ENCODE data around the gene TM4SF4. TPM values are rescaled to one million over a fixed set of nuclear protein-coding genes. Genes with fewer than 3 reads are reported as not detected.

Gene TM4SF4
- total RNA-seq, 4 donors from 2014 or later: 1.3 to 3.2 (median 2.2) TPM; not detected in 1

DNA sequence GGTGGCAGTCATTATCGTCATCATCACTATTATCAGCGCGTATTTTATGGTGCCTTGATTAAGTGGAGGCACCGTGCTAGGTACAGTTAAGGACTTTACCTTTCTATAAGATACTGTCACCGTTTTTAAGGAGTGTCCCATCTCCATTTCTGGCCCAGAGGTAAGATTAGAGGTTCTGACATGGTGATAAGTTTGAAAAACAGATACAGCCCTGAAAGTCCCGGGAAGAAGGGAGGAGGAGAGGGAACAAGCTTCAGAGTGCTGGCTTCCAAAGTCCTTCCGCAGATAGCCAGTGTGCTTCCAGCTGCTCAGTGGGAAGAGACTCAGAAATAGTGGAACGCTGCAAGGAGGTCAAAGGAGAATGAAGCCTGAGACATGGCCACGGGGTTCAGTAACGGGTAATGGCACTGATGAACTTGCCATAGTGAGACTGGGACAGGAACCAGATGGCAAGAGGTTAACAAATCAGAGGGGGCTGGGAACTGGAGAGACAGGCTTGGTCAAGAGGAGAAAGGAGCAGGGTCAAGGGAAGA is 9.1 kb upstream of the TM4SF4 start:
- no peak overlapping the region for H3K27ac ChIP-seq
- H3K9me3 ChIP-seq: no peaks in the 10 kb centered on the region
- 70 to 76% methylated on average over 6 of the region's 10 CpGs for WGBS, 2 donors (ENCODE audit: low coverage in 1 of 2)
- H3K4me1 ChIP-seq: peaks cover 0 to 3% (median 0%) of the 10 kb centered on the region in 3 donors
- TF ChIP-seq CTCF (IDR thresholded peaks at IDR 0.05) (no peak), POLR2AphosphoS5 (IDR thresholded peaks at IDR 0.05) (no peak), POLR2A (IDR thresholded peaks at IDR 0.05) (no peak), EP300 (IDR thresholded peaks at IDR 0.05) (no peak)
- no peaks in the 10 kb centered on the region for H3K36me3 ChIP-seq
- H3K27me3 ChIP-seq: no peaks in the 10 kb centered on the region
- no peak for ATAC-seq
- H3K4me3 ChIP-seq: no peak overlapping the region

- H3K27ac ChIP-seq: no peak overlapping the region
- 53 to 80% methylated on average over 3 to 4 of the region's 4 CpGs for WGBS, 2 donors (ENCODE audit: low coverage in 1 of 2)
- no peak overlapping the region for H3K4me3 ChIP-seq
- no peak for TF ChIP-seq EP300 (IDR thresholded peaks at IDR 0.05)
- no peak for TF ChIP-seq POLR2A (IDR thresholded peaks at IDR 0.05)
- no peak for TF ChIP-seq POLR2AphosphoS5 (IDR thresholded peaks at IDR 0.05)
- no peak for TF ChIP-seq CTCF (IDR thresholded peaks at IDR 0.05)
- H3K4me1 ChIP-seq: no peaks in the 10 kb centered on the region
- H3K9me3 ChIP-seq: no peaks in the 10 kb centered on the region
- peak; percentile 64 for ATAC-seq
- H3K27me3 ChIP-seq: no peaks in the 10 kb centered on the region
- H3K36me3 ChIP-seq: no peaks in the 10 kb centered on the region
Measured at GRCh38 chr3:149466192-149466591, 8.3 kb upstream of the TM4SF4 start.

- whole genome bisulfite sequencing, 2 donors (ENCODE audit: low coverage in 1 of 2): 92 to 95% methylated on average over 2 of the region's 2 CpGs
- no peak overlapping the region for H3K4me3 ChIP-seq
- no peaks in the 10 kb centered on the region for H3K27me3 ChIP-seq
- H3K27ac ChIP-seq: no peak overlapping the region
- H3K36me3 ChIP-seq: no peaks in the 10 kb centered on the region
- no peak for ATAC-seq
- TF ChIP-seq POLR2AphosphoS5 (IDR thresholded peaks at IDR 0.05): no peak
- TF ChIP-seq POLR2A (IDR thresholded peaks at IDR 0.05): no peak
- TF ChIP-seq EP300 (IDR thresholded peaks at IDR 0.05): no peak
- TF ChIP-seq CTCF (IDR thresholded peaks at IDR 0.05): no peak
- H3K4me1 ChIP-seq: peaks cover 6 to 9% (median 6%) of the 10 kb centered on the region in 3 donors
- no peaks in the 10 kb centered on the region for H3K9me3 ChIP-seq
Measured at GRCh38 chr3:149468504-149469212, 5.8 kb upstream of the TM4SF4 start.

DNA sequence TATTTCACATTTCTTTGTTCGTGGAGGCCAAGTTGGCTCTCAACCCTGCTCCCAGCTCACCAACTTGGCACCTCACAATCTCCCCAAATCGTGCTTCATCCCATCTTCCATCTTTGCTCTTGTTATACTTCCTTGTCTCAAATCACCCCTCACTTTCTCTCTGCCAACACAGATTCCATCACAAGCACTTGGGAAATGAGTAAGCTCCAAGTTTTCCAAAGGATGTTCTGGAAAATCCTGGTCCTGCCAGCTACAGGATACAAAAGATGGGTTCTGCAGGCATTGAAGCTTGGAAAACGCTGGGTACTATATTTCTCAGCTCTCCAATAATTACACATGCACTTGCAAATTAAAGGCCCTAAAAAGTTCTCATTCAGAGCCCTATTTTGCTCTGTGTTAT is 4.1 kb upstream of the TM4SF4 start:
- TF ChIP-seq EP300 (IDR thresholded peaks at IDR 0.05) (no peak), POLR2AphosphoS5 (IDR thresholded peaks at IDR 0.05) (no peak), CTCF (IDR thresholded peaks at IDR 0.05) (no peak), POLR2A (IDR thresholded peaks at IDR 0.05) (no peak)
- WGBS, 2 donors (ENCODE audit: low coverage in 1 of 2): 46 to 56% methylated on average over 3 of the region's 3 CpGs
- H3K4me3 ChIP-seq: no peak overlapping the region
- no peak overlapping the region for H3K27ac ChIP-seq
- ATAC-seq: no peak
- H3K36me3 ChIP-seq: no peaks in the 10 kb centered on the region
- H3K27me3 ChIP-seq: no peaks in the 10 kb centered on the region
- peaks cover 6 to 11% (median 9%) of the 10 kb centered on the region in 3 donors for H3K4me1 ChIP-seq
- no peaks in the 10 kb centered on the region for H3K9me3 ChIP-seq
